GM19395 (cell line): ENCODE data around the gene INSM1.
A peak's percentile ranks its signal among the peaks of the same experiment; 100 is the strongest.
"Not testable (repeated sequence)": the region's sequence is repeated elsewhere in the genome, so short reads cannot be mapped to it uniquely, and the experiment has no call there.

Experiments used
- ATAC-seq: cut with Tn5 transposase; IDR thresholded peaks from one replicate; pipeline ENCODE4 v1.9.1; 2021; ENCODE audit warnings: mild to moderate bottlenecking, moderate library complexity; ENCODE audit not compliant: unreplicated experiment

The INSM1 gene

DNA sequence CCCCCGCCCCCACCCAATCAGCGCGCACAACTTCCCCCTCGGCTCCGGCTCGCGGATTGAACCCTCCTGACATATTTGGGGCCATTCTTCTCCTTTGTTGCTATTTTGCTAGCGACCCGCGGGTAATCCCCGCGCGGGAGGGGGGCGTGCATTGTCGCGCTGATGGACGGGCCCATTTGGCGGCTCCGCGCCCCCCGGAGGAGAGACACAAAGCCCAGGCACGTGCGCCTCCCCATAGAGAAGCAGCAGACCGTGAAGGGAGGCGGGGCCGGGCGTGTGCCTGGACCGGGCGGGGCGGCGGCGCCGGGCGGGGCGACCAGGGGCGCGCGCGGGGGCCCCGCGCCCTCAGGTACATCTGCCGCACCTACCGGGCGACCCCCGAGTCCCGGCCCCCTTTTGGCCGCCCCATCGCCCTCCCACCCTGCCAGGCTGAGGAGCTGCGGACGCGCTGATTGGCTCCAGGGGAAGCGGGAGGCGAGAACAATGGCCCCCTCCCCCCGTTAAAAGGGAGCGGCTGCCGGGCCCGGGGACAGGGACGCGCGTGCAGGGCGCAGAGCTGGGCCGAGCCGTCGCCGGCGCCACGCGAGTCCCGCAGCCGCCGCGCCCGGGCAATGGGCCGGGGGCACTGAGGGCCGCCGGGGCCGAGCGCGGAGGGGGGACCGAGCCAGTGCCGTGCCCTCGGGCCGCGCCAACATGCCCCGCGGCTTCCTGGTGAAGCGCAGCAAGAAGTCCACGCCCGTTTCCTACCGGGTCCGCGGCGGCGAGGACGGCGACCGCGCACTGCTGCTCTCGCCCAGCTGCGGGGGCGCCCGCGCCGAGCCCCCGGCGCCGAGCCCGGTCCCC lies at the start of gene INSM1:
TSS of gene INSM1 (plus strand) at position 530 of the 843 bp plus-strand sequence. CDS start at position 694, 164 bp downstream.
- no peak for ATAC-seq

DNA sequence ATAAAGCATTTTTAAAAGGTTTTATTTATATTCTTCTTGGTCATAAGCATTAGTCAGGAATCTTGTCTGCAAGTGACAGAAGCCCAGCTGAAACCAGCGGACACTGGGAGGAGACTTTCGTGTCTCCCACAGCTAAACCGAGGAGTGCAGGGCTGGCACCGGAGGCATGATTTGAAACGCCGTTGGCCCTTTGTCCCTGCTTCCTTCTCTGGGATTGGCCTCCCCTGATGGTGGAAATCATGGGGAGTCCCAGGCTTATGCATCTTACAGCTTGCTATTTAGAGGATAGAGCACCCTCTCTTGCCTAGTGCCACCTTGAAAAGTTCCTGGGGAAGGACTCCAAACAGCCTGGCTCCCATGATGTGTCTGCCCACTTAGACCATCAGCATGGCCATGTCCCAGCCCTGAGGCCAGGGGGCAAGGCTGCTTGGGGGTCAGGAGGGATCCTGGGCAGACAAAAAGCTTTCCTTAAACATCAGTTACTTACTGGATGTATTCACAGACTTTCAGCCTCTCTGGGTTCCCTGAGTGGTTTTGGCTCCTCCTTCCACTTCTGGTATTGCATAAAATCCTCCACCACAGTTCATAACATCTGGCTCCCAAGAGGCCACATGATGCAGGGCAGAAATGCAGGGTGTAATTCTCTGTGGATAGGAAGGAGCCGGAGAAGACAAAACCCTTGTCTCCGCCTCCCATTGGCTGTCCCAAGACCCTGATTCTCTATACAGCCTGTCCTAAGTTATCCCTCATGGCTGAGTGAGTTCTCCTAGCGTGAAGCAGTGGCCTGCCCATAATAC lies 49.3 kb upstream of the INSM1 start:
- no peak for ATAC-seq

DNA sequence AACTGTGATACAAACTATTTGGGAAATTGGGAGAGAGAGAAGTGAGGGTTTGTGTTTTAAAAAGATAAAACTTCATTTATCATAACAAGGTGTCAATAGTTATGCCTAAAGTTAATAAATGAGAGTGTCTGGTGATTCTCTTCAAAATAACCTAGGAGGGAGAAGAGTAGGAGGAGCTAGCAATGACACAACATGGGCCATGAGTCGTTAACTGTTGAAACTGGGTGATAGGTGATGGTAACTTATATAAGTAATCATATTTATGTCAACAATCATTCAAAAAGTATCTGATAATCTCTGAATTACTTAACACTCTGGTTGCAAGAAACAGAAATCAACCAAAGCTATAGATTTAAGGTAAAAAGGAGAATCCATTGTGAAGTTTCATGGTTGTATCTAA lies 46.8 kb upstream of the INSM1 start:
- ATAC-seq = no peak

- ATAC-seq = no peak
Observed at GRCh38 chr20:20321917-20322316, 46.0 kb upstream of the INSM1 start.

GRCh38 chr20:20322912-20323311 lies 45.0 kb upstream of the INSM1 start:
- ATAC-seq = no peak

DNA sequence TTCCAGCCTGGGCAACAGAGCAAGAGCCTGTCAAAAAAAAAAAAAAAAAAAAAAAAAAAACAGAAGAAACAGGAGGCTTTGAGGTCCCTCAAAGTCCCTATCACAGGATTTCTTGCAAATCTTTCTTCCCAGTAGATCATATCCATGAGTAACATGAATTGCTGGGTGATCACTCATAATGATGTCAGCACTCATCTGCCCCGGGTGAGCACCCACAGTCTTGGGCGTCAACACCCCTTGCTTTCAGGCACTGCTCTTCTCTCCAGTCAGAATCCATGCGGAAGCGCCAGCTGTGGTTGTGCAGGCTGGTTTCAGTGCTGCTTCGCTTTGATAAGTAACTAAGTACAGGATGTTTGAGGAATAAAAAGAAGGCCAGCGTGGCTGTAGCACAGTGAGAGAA lies 40.2 kb upstream of the INSM1 start:
- no peak for ATAC-seq

GRCh38 chr20:20329564-20329963 lies 38.3 kb upstream of the INSM1 start:
- ATAC-seq = no peak

DNA sequence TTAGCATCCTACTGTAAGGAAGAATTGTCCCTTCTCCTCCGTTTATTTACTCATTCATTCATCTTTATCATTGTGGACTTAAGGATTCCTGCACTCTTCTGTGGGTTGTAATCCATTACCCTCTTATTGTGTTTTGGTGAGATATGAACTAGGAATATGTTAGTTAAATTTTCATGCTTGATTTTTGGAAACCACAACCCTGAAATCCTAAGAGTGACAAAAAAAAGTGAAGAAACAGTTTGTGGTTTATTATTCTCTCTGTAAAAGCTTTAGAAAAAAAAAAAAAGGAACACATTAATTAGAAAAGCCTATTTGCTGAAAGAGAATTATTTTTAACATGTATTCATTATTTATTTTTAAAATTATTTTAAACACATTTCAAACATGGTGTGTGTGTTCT lies 36.7 kb upstream of the INSM1 start:
- ATAC-seq = no peak

- ATAC-seq = no peak
Observed at GRCh38 chr20:20331817-20332216, 36.1 kb upstream of the INSM1 start.

DNA sequence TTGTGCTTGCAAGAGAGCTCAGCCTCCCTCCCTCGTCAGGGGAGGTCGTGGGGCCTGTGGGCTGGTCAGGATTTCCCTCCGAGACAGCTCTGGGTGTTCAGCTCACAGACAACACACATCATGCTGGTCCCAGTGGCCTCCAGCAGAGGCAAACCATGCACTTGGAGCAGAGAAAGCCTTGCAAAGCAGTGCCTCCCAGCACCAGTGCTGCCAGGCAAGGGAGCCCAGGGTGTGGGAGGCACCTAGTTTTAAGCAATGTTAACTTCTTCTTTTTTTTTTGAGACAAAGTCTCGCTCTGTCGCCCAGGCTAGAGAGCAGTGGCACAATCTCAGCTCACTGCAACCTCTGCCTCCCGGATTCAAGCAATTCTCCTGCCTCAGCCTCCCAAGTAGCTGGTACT lies 34.0 kb upstream of the INSM1 start:
- no peak for ATAC-seq

DNA sequence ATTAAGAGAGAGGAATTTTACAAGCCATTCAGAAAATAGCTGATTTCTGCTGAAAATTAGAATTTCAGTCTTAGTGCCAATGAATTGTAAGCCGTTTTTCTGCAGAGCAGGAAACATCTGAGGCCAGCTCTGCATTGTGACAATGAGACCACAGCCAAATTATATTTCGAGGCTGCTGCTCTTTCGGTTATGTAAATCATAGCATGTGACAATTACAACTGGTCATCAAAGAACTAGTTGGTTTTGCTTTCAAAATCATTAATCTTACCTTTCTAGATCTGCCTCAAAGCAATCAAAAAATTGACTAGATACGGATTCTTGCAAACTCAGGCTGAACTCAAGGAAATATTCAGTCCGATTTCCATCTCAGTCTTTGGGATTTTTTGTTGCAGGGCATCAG lies 33.4 kb upstream of the INSM1 start:
- peak; percentile 99 for ATAC-seq

- ATAC-seq = no peak
Observed at GRCh38 chr20:20338133-20338730, 29.7 kb upstream of the INSM1 start.

DNA sequence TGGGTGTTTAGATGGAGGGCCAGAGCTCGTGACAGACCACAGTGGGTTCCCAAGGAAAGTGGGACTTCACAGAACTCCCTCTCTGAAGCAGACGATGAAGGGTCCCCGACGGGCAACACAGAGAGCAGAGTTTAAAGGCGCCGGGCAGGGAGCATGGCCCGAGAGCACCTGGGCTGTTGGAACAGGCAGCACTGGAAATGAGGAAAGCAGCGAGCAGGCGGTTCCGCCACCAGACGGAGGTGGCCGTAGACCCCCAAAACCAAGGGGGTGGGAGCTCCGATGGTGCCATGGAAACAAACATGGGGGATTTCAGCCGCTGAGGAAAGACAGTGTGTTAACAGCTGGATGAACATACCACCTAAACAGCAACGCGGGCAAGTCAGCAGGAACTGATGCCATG lies 27.5 kb upstream of the INSM1 start:
- no peak for ATAC-seq

DNA sequence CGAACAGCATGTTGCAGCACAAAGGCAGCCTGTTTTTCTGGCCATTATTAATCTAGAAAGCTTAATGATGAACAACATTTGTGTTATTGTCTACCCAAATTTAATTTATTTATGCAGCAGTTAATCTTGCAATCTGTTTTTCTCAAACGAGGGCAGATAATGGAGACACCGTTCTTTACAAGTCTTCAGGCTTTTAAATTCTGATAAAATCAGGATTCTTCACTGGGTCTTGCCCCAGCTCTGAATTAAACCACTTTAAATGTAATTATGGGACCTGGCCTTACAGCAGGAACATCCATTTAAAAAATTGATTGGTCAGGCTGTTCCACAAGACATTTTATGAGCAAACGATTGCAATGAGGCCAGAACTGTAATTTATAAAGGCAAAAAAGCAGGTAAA lies 26.5 kb upstream of the INSM1 start:
- ATAC-seq = no peak

DNA sequence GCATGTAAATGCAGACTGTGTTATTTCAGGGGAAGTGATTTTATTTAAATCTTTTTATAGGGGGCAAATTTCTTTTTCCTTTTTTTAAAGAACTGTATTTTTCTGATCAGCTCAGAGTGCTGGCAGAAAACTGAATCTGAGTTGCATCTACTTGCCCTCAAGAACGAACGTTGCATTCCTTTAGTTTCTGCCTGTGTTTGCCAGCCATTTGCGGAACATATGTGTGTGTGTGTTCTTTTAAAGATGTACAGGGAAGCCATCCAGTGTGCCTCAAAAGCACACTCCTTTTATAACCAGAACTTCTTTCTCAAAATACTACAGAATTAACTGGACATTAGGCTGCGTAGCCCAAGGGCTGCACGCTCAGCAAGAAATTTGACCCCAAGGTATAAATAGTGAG lies 25.8 kb upstream of the INSM1 start:
- ATAC-seq = no peak

GRCh38 chr20:20343932-20344331 lies 24.0 kb upstream of the INSM1 start:
- ATAC-seq = no peak

DNA sequence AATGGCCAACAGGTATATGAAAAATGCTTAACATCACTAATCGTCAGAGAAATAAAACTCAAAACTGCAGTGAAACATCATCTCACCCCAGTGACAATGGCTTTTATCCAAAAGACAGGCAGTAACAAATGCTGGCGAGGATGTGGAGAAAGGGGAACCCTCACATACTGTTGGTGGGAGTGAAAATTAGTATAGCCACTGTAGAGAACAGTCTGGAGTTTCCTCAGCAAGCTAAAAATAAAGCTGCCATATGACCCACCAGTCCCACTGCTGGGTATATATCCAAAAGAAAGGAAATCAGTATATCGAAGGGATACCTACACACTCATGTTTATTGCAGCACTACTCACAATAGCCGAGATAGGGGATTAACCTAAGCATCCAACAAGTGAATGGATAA lies 23.4 kb upstream of the INSM1 start:
- no peak for ATAC-seq

- ATAC-seq = no peak
Observed at GRCh38 chr20:20353576-20353975, 14.3 kb upstream of the INSM1 start.

GRCh38 chr20:20355503-20355902 lies 12.4 kb upstream of the INSM1 start:
- ATAC-seq = not testable (repeated sequence)

DNA sequence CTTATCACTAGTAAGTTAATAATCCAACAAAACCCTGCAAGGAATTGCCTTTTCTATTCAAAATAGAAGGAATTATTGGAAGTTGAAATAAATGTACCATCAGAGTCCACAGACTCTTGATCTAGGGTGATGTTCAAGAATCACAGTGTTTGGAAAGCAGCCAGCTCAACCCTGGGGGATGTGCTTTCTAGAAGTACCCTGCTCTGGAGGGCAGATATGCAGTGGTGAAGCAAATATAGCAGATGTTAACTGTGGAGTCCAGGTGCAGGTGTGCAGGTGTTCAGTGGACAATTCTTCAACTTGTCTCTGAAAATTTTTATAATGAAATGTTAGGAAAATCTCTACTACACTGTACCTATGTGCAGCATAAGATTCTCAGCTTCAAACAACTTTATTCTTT lies 9.1 kb upstream of the INSM1 start:
- ATAC-seq = no peak

GRCh38 chr20:20359628-20360027 lies 8.3 kb upstream of the INSM1 start:
- no peak for ATAC-seq

DNA sequence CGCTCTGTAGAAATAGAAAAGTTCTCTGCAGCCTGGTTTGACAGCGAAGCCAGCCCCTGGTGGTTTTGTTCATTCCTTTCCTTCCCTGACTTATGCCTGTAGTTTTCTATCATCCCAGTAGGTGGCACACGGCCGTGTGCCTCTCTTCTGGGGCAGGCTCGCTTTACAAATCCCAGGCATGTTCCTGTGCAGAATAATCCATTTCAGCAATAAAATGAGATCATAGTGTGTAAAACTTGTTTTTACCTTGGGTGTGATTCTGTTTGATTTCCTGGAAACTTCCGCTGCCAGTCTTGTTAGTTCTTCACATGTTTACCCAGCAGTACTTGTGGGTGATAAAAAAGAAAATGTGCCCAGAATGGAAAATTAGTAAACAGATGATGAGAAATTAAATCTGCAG lies 7.4 kb upstream of the INSM1 start:
- ATAC-seq = peak; percentile 74
